HG03103 (cell line): ENCODE measurements around the gene TTC33.
A peak's percentile ranks its signal among the peaks of the same experiment; 100 is the strongest.
"Not testable (repeated sequence)": the region's sequence is repeated elsewhere in the genome, so short reads cannot be mapped to it uniquely, and the experiment has no call there.

ENCODE experiments used
- ATAC-seq: cut with Tn5 transposase; IDR thresholded peaks from one replicate; pipeline ENCODE4 v1.9.1; 2021; ENCODE audit warnings: low read depth; ENCODE audit not compliant: unreplicated experiment

The TTC33 gene

DNA sequence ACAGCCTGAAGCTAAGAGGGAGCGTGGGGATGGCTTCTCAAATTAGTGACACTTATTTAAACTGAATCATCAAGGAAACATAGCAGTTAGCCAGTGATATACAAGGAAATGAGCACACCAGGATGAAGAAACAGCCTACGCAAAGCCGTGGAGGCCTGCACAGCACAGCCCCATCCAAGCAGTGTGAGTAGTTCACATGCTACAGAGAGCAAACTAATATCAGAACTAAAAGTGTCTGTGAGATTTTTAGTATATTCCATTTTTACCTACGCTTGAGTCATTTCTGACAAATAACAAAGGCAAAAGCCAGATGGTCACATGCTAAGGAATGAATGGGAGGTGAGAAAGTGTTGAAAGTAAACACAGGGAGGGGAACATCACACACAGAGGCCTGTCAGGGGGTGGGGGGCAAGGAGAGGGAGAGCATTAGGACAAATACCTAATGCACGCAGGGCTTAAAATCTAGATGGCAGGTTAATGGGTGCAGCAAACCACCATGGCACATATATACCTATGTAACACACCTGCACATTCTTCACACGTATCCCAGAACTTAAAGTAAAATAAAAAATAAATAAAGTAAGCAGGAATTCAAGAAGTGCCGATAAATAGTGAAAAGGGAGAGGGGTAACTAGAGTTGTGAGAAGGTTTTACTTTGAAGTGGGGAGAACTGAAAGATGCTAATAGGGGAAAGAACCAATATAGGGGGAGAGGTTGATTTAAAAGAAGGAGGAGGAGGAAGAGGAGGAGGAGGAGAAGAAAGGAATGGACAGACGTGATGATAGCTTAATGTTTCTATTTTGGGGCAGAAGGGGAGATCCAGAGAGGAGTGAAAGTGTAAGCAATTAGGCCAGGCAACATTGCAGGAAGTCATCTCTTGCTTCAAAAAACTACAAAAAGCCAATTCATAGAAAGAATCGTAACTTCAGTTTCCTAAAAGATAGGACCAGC lies 177.0 kb downstream of the TTC33 start:
- ATAC-seq, result peak; percentile 95

DNA sequence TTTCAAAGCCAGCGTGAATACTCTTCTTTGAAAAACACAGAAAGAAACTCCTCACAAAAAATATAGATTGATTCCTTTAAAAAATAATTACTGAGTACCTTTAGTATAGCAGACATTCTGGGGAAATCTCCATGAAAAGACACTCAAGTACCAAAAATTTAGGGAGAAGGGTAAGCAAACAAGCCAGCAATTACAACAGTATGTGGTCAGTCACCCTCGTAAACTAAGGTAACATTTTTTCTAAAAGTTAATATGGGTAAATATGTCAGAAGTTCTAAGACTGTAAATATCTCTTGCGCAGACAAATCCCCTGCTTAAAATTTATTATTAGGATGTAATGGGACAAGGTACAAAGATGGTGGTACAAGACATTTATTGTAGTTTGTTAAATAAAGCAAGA lies 178.0 kb downstream of the TTC33 start:
- ATAC-seq, result no peak

DNA sequence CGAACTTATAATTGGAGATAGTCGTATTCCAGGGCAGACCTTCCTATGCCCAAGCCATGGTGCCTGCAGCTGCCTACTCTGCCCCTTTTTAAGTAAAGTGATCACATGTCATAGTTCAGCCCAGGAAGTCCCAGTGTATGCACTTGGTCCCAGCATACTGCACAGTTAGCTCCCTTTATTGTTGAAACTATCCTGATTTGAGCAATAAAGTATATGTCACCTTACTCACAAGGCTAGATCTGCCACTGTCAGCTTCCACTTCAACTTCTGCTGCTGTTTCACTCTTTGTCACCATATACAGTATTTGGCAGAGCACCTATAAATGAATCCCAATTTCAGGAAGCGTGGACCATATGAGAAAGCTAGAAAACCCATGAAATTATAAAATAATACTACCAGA lies 179.8 kb downstream of the TTC33 start:
- ATAC-seq, result no peak

DNA sequence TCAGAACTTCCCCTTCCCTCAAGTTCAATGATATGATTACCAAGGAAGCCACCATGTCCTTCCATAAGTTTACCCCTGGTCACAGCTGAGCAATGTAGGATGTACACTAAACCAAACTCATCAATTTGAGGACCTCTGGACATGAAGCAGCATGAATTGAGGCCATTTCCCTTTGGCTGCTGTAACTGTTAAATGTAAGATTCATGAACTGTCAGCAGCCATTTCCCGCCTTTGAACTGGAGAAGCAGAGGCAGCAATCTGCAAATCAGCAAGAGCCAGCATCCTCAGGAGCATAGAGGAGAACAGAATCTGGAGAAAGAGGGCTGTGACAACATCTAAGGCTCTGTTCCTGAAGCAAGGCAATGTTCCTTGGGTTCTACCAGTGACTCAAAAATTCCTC lies 180.3 kb downstream of the TTC33 start:
- no peak for ATAC-seq

DNA sequence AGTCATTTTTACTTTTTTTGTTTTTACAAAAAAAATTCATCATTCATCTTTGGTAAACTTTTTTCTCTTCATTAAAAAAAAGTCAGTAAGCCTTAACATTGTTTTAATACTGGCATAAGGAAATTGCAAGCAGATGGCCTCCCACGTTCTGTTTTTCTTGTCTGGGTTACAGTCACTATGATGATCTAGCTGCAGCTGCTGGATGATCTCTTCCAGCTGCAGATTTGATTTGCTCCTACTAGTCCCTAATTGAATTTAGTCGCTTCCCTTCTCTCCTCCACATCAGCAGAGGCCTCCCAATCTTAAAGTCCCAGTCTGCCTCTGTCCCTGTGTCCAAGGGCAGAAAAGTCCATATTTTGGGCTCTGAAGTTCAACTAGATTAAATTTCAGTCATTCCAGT lies 182.8 kb downstream of the TTC33 start:
- ATAC-seq, result no peak

DNA sequence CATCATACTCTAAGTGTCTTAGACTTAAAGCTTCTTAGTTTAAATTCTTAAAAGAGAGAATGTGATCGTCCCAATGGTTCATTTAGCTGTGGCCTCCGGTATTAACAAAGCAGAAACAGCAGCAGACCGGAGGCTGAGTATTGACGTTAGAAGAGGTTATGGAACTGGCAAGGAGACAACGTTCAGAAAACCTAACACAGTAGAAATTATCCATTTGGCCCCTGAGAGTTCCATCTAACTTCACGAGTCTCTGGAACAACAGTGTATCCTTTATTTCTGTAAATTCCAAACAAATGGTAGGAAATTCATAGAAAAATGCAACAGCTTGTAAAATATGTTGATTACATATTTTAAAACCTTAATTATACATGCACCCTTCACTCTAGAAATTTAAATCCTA lies 183.4 kb downstream of the TTC33 start:
- no peak for ATAC-seq

DNA sequence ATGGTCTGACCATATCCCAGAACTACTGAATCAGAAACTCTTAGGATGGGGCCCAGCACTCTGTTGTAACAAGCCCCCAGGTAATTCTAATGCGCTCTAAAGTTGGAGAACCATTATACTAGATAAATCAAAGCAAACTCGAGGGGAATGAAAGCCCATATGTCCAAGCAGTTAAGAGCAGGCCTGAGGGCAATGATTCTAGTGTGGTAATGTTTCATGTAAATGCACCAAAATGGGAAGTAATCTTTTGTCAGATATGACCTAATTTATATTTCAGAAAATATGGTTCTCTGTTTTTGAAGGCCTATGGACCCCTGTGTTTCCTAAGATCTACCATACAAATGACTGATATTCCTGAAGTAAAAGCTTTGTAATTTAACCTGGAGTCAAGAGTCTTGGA lies 184.0 kb downstream of the TTC33 start:
- ATAC-seq, result no peak

DNA sequence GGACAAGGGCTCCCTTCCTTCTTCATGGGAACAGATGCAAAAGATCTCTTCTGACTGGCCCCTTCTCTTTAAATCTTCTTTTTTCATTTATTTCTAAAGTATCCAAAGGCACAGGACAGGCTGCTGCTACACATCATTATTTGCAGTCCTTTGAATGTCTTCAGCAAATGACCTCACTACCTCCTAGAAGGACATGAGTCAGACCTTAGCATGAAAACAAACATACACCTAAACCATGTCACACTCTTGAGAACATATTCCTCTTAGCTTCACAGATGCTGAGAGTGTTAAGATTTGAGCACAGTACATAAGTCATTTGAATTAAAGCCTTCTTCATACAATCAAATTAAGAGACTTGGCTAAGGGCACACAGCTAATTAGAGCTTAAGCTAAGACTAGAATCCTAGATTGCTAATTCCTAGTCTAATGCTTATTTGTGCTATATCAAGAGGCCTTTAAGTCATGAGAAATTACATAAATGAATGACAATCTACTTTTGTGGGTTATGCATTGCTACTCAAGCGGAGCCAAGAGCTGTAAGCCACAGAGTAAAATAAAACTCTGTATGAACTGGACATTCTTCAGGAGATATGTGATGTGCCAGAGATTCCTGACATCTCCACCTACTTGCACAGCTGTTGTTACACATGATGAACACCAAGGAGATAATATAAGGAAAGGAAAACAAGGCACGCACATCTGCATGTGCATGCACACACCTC lies 185.2 kb downstream of the TTC33 start:
- peak; percentile 85 for ATAC-seq

DNA sequence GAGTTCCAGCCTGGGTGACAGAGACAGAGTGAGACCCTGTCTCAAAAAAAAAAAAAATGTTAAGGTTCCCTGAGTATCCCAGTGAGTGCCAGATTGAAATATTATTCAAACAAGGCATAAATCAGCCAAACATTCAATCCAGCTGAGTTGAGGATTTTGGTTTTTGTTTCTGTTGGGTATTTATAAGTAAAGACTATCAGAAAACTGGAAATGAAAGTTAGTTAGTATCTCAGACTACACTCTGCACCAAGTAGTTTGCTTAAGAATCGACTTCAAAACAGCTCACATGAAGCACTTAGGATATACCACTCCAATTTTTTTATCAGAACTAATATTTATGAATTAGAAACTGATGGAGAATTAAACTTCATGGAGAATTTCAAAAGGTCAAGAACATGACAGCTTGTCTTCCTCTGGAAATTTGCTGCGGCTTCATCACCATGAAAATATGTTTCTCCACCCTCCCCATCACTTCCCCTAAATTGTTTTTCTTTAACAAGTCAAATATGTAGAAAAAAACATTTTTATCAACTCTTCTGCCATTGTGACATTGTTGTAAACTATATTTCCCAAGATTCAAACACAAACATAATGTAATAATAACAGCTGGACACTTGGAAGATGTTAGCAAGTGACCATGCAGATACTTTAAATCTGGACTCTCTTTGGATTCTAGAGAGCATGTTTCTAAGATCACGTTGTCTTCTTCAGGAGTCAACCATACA lies 186.1 kb downstream of the TTC33 start:
- no peak for ATAC-seq

DNA sequence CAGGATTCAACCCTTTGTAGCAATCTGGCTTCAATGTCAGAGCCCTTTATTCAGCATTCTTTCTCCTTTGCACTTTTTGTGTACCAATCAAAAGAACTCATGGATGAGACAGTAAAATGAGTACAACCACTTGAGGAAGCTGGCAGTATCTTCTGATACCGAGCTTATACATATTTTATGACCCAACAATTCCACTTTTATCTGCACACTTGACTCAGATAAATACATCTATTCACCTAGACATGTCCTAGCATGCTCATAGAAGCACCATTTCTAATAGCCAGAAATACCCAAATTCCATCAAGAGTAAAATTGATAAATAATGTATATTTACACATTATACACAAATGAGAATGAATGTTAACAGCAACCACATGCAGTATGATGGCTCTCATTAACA lies 187.2 kb downstream of the TTC33 start:
- no peak for ATAC-seq

DNA sequence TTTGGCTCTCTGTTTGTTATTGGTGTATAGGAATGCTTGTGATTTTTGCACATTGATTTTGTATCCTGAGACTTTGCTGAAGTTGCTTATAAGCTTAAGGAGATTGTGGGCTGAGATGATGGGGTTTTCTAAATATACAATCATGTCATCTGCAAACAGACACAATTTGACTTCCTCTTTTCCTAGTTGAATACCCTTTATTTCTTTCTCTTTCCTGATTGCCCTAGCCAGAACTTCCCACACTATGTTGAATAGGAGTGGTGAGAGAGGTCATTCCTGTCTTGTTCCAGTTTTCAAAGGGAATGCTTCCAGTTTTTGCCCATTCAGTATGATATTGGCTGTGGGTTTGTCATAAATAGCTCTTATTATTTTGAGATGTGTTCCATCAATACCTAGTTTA lies 192.6 kb downstream of the TTC33 start:
- not testable (repeated sequence) for ATAC-seq

DNA sequence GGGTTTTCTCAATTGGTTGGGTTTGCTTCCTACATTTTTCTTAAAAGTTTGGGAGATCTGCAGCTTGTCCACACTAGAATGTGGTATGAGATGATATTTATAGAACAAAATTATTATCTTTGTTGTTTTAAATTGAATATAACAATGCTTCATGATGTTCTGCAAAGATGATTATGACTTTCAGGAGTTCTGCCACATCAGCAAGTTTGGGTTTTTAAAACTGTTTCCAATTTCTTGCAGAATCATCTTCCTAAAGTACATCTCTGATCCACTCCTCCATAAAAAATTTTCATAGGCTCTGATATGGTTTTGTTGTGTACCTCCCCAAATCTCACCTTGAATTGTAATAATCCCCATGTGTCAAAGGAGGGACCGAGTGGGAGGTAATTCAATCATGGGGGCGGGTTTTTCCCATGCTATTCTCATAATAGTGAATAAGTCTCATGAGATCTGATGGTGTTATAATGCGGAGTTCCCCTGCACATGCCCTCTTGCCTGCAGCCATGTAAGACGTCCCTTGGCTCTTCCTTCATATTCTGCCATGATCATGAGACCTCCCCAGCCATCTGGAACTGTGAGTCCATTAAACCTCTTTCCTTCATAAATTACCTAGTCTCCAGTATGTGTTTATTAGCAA lies 195.2 kb downstream of the TTC33 start:
- ATAC-seq, result no peak

DNA sequence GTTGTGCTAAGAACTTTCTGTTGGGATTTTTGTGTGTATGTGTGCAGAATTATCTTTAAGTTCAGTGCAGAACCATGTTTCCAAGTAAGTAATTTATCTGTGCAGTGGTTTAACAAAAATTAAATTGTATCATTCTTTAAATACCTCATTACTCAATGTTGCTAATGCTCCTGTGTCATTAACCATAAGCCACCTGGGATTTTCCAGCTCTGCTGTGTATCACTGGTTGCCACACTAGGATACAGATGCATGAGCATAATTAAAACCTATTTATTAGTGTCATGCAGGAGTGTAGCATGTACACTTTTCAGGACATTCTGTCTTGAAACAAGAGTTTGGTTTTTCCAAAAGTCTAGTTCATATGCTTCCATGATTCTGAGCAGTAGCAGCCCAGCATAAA lies 196.5 kb downstream of the TTC33 start:
- no peak for ATAC-seq

DNA sequence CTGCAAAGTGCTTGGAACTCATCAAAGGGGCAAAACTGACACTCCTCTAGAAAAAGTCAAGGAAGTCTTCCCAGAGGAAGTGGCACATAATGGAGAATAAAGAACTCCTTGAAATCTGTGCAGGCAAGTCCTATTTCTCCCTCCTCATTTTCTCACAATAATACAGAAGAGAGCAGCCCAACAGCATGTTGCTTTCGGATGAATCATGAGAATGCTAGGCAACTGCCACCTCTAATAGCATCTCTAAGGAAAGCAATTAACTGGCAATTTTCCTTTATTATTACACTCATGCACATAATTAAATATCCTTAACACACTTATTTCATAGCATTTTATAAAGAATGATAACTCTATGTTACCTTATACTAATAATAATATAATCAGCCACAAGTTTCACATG lies 198.3 kb downstream of the TTC33 start:
- ATAC-seq, result no peak

DNA sequence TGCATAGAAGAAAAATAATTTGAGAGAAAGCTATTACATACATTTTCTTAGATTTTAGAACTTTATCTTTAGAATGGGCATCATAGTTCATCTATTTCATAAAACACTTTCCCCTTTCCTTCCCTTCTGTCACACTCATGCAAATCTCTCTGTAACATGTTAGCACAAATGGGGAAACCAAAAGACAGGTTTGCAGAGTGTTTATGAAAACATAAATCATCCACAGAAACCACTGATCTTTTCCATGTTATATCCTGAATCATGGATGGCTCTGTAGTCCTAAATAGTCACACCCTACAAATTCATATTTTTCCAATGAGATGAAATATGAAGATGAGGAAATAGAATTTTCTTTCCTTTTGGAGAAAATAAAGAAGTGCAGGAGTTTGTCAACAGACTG lies 198.9 kb downstream of the TTC33 start:
- ATAC-seq, result no peak

DNA sequence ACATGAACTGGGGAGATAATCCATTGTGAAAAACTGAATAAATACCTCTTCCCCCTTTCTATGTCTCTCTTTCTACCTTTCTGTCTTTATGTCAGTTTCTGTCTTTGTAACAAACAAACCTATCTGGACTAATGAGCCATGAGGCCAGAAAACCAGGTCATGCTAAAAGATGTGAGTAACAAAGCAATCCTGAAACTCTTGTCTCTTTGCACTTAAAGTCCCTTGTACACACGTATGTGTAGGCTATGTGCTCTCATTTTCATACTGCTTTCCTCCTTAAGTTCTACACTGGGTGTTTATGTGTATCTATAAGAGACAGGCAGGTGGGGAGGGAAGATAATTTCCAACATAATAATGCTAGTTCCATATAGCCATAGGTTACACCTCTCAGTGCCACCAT lies 199.9 kb downstream of the TTC33 start:
- no peak for ATAC-seq

DNA sequence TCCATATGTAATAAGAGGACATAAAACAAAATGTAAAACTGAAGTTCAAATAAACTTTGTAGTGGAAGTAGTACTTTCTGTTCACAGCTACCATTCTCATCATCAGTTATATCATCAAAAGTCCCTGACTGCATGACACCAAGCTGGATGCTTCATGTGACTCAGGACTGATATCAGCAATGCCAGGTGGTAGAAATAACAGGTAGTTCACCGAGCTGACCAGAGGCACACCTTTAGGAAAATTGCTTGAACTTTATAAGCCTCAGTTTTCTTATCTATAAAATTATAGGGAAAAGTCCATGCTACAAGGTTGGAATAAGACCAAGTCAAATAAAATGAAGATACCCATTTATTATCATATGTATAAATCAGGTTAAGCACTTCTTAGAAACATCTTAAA lies 200.9 kb downstream of the TTC33 start:
- ATAC-seq, result no peak

DNA sequence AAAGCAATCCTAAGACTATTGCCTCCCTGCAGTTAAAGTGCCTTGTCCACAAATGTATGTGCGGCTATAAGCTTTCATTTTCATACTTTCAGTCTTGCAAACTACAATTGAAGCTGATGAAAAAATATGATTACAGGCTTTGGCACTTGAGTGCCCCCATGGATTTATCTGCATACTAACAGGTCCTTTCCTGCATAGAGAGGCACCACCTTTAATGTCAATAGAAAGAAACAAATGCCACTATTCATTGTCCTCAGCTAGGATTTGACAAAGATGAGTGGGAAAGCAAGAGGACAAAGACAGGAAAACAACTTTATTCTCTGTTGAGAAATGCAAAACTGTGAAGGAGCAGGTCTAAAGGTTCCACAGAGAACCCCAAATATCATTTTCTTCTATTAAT lies 201.7 kb downstream of the TTC33 start:
- no peak for ATAC-seq

DNA sequence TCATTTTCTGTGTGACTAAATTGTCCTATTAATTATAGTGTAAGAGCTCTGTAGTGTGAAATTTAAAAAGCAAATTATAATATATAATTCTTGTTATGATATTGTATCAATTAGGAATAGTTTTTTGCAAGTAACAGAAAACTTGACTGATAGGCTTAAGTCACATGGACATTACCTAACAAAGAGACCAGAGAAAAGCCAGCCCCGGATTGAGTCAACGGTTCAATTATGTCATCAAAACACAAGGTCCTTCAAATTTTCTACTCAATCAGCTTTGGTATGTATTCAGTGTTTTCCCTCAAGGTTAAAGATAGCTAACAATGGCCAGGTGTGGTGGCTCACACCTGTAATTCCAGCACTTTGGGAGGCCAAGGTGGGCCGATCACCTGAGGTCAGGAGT lies 202.8 kb downstream of the TTC33 start:
- ATAC-seq, result no peak

DNA sequence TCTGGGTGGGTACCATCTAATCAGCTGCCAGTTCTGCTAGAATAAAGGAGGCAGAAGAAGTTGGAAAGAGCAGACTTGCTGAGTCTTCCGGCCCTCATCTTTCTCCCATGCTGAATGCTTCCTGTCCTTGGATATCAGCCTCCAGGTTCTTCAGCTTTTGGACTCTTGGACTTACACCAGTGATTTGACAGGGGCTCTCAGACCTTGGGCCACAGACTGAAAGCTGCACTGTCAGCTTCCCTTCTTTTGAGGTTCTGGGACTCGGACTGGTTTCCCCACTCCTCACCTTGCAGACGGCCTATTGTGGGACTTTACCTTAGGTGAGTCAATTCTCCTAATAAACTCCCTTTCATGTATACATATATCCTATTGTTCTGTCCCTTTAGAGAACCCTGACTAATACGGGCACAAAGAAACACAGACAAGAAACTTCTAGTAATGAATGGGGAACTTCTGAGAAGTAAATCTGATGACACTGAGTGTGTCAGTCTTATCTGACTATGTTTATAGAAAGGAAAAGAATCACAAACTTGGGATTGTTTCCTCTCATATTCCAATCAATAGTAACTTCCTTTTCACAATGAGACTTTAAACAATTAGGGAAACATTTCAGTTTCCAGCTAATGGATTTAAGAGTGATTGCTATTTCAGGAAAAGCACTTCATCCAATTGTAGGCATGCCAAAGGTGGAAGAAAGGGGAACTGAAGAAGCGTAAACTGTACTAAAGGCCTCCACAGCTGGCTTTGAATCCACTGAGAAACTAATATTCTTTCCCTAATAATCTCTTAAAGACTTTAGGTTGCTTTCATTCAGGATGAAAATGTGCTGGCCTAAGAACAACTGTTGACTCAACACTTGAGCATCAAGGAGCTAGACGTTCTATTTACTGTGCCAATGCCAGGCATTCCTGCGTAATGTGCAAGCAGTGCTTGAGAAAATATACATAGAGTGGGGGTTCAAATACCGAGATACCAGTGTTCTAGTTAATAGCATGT lies 204.0 kb downstream of the TTC33 start:
- ATAC-seq, result no peak
